ENCODE measurements around the gene POC1A.

The POC1A gene

DNA sequence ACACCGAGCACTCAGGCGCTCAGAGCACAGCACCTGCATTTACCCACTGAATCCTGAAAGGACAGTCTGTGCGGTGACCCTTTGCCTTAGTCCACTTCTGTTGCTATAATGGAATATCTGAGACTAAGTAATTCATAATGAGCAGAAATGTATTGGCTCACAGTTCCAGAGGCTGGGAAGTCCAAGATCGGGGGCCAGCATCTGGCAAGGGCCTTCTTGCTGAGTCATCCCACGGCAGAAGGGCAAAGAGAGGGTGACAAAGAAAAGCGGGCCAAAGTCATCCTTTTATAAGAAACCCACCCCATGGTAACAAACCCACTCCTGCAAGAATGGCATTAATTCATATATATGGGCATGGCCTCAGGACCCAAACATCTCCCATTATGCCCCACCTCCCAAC, 27.7 kb downstream of the POC1A start:
- H3K4me3 ChIP-seq (ENCODE audit: low read depth, low read length) = no peak overlapping the region
- no peak for DNase-seq (ENCODE audit: low read depth, low spot score)
- CTCF ChIA-PET = interaction anchor here (1.3 to 21.9 kb wide), 5 partner anchors 8 to 118 kb away, joined by 3 to 779 read pairs (median 45); no protein-coding TSS in a partner anchor
- TF ChIP-seq, protein P1, sequence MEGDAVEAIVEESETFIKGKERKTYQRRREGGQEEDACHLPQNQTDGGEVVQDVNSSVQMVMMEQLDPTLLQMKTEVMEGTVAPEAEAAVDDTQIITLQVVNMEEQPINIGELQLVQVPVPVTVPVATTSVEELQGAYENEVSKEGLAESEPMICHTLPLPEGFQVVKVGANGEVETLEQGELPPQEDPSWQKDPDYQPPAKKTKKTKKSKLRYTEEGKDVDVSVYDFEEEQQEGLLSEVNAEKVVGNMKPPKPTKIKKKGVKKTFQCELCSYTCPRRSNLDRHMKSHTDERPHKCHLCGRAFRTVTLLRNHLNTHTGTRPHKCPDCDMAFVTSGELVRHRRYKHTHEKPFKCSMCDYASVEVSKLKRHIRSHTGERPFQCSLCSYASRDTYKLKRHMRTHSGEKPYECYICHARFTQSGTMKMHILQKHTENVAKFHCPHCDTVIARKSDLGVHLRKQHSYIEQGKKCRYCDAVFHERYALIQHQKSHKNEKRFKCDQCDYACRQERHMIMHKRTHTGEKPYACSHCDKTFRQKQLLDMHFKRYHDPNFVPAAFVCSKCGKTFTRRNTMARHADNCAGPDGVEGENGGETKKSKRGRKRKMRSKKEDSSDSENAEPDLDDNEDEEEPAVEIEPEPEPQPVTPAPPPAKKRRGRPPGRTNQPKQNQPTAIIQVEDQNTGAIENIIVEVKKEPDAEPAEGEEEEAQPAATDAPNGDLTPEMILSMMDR (IDR thresholded peaks at IDR 0.05; ENCODE audit: insufficient read depth, low read length, missing control alignments) = no peak
- POLR2A ChIA-PET = no interaction called here

DNA sequence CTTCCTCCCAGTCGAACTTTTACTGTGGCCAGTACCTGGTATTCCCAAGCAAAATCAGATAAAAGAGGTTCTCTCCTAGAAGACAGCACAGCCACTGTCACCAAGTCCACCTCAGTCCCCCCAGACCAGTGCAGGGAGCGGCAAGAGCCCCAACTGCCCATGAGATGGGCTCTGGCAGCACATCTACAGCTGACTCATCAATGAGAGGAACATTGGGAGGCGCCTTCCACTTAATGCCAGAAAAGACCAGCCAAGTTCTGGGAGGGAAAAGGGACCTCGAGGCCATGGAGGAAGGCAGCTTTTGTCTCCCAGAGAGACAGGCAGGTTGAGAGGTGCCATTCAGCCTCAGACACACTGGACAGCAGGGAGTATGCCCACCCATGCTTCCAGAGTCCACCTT, 28.2 kb downstream of the POC1A start:
- TF ChIP-seq, protein P1 (IDR thresholded peaks at IDR 0.05; ENCODE audit: insufficient read depth, low read length, missing control alignments) = no peak
- ChIA-PET CTCF (interaction anchor here (1.3 to 21.9 kb wide), 5 partner anchors 15 to 117 kb away, joined by 3 to 779 read pairs (median 93); no protein-coding TSS in a partner anchor), POLR2A (no interaction called here)

DNA sequence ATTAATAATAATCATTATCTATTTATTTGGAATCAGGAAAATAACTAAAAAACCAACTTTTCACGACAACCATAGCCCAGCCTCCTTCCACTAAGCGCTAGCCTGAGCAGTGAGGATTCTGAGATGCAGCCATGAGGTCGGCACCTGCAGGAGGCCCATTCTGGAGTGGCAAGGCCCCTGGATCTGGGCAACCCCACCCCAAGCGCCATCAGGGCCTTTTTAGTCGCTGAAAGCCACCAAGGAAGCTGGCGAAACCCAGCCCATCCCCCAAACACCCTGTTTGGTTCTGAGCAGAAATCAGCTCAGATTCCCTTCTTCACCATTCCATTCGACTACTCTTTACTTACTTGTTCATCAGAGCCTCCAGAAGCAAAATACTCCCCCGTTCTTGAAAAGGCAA, 29.5 kb downstream of the POC1A start:
- POLR2A ChIA-PET = no interaction called here
- TF ChIP-seq, protein P1 (IDR thresholded peaks at IDR 0.05; ENCODE audit: insufficient read depth, low read length, missing control alignments) = no peak
- DNase-seq (ENCODE audit: low read depth, low spot score) = no peak
- H3K4me3 ChIP-seq (ENCODE audit: low read depth, low read length) = no peak overlapping the region
- CTCF ChIA-PET = interaction anchor here (0.6 to 21.9 kb wide), 9 partner anchors 10 to 127 kb away, joined by 3 to 779 read pairs (median 39); no protein-coding TSS in a partner anchor

More for the DNA sequence above, 28.2 kb downstream of the POC1A start:
- DNase-seq (ENCODE audit: low read depth, low spot score) = no peak
- no peak overlapping the region for H3K4me3 ChIP-seq (ENCODE audit: low read depth, low read length)

DNA sequence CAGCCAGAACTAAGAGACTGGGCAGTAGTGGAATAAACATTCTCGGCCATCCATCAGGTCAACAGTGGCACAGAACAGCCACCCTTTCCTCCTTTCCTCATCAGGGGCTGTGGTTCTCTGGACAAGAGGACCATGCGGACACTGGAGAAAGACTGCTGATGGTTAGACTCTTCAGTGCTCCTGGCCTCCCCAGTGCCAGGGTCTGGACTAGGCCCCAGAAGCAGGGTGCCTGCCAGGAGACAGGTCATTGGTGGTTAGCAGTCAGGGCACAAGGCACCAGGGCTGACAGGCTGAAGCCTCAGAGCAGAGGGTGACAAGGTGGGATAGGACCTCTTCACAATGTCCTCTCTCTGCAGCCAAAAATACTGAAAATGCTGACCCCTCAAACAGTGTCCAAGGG, 30.1 kb downstream of the POC1A start:
- no peak for DNase-seq (ENCODE audit: low read depth, low spot score)
- POLR2A ChIA-PET = no interaction called here
- CTCF ChIA-PET = interaction anchor here (0.6 to 21.9 kb wide), 18 partner anchors 7 to 126 kb away, joined by 3 to 779 read pairs (median 13); no protein-coding TSS in a partner anchor

DNA sequence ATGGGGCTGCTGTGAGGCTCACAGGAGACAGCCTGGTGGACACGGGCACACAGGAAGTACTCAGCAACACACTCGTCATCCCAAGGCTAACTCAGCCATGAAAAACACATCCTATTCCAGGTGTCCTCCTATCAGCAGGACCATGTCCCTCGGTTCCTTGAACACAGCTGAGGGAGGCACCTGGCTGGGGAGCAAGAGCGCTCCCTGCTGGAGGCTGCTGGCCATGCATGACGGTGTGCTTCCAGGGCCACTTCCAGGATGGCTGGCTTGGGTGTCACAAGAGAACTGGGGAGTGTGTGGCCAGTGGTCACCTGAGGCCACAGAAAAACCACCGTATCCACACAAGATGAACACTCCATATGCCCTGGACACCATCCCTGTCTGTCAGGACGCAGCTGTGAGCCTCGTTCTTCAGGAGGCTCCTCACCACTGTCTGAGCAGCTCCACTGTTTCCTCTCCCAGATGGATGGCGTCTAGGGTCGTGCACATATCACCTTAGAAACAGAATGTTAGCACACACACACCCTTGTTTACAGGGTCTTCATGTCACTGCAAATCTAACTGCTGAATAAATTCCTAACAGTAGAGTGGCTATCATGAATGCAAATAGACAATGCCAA, 31.0 kb downstream of the POC1A start:
- TF ChIP-seq, protein P1 (IDR thresholded peaks at IDR 0.05; ENCODE audit: insufficient read depth, low read length, missing control alignments) = peak; percentile 98
- no peak for DNase-seq (ENCODE audit: low read depth, low spot score)
- ChIA-PET POLR2A (no interaction called here), CTCF (interaction anchor here (0.9 to 21.9 kb wide), 29 partner anchors 8 to 160 kb away, joined by 3 to 779 read pairs (median 8); partner anchors contain the start of genes DUSP7 and RPL29)
- no peak overlapping the region for H3K4me3 ChIP-seq (ENCODE audit: low read depth, low read length)

More for the DNA sequence above, 30.1 kb downstream of the POC1A start:
- no peak overlapping the region for H3K4me3 ChIP-seq (ENCODE audit: low read depth, low read length)
- TF ChIP-seq, protein P1 (IDR thresholded peaks at IDR 0.05; ENCODE audit: insufficient read depth, low read length, missing control alignments) = no peak

DNA sequence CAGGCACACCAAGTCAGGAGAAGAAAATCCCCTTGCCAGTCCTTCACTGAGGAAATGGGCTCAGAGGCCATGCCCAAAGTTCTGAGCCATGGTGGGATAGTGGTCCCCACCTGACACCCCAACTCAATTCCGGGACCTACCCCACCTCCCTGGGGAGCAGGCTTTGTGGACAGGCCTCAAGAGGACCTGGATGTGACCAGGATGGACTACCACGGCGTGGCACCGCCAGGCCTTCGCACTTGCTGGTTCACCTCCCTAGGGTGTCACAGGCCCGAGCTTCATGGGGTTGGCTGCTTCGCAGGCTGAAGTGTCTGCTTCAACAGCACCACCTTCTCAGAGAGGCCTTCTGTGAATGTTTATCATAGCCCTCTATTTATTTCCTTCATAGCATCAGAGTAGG, 31.7 kb downstream of the POC1A start:
- CTCF ChIA-PET = interaction anchor here (1.1 to 21.9 kb wide), 21 partner anchors 9 to 127 kb away, joined by 3 to 779 read pairs (median 13); partner anchors contain the start of genes DUSP7 and RPL29
- POLR2A ChIA-PET = no interaction called here
- DNase-seq (ENCODE audit: low read depth, low spot score) = no peak
- TF ChIP-seq, protein P1 (IDR thresholded peaks at IDR 0.05; ENCODE audit: insufficient read depth, low read length, missing control alignments) = no peak
- H3K4me3 ChIP-seq (ENCODE audit: low read depth, low read length) = no peak overlapping the region
